Renal cortical epithelial cell (primary cell): ENCODE data around the gene OR10H5. TPM values are rescaled to one million over a fixed set of nuclear protein-coding genes. Genes with fewer than 3 reads are reported as not detected.

Experiments
- DNase-seq: peaks from one replicate; pipeline ENCODE4 v3.0.0-alpha.2; 2011; ENCODE audit warnings: low read depth
- total RNA-seq: library from RNA; depleted of rRNA; stranded (reverse); fragments of >200 nt; gene quantifications from 2 replicates; pipeline ENCODE4 v1.2.3, GENCODE V29; 2014

Gene OR10H5
- total RNA-seq, 1 donor from 2014 or later = not detected

- peak; percentile 7 for DNase-seq
Observed at GRCh38 chr19:15843894-15844222, 56.4 kb downstream of the OR10H5 start.

GRCh38 chr19:15846923-15847322 lies 59.5 kb downstream of the OR10H5 start:
- no peak for DNase-seq

GRCh38 chr19:15850385-15850784 lies 62.9 kb downstream of the OR10H5 start:
- no peak for DNase-seq

Other genes starting within 250 kb of the OR10H5 start
- not detected in 2 replicates for gene CYP4F8, start 172.4 kb upstream of the OR10H5 start, total RNA-seq
- gene CYP4F3, start 146.8 kb upstream of the OR10H5 start, total RNA-seq = under 0.01 TPM in 1 of 2 replicates, not detected in the other
- gene CYP4F12, start 114.6 kb upstream of the OR10H5 start, total RNA-seq = not detected in 2 replicates
- not detected in 2 replicates for gene OR10H2, start 59.6 kb upstream of the OR10H5 start, total RNA-seq
- gene OR10H3, start 49.7 kb upstream of the OR10H5 start, total RNA-seq = not detected in 2 replicates
- gene OR10H1, start 28.0 kb downstream of the OR10H5 start, total RNA-seq = 0.45 and 1.7 TPM in 2 replicates
- gene CYP4F2, start 110.4 kb downstream of the OR10H5 start, total RNA-seq = 0.05 and 1.9 TPM in 2 replicates
- 2.4 and 2.6 TPM in 2 replicates for gene CYP4F11, start 146.9 kb downstream of the OR10H5 start, total RNA-seq
- gene OR10H4, start 161.3 kb downstream of the OR10H5 start, total RNA-seq = not detected in 2 replicates